H1 (cell line): ENCODE results near the gene KDM8. TPM values are rescaled to one million over a fixed set of nuclear protein-coding genes. Genes with fewer than 3 reads are reported as not detected.

Experiments
- CTCF ChIA-PET: fragments of 300-600 bp; sonication (Branson Sonifier 250); formaldehyde crosslinking; loops from one replicate; lab custom pipeline; 2021; ENCODE audit not compliant: partially characterized antibody; lab: Charles Lee
- POLR2A ChIA-PET: fragments of 300-600 bp; sonication (Branson Sonifier 250); formaldehyde crosslinking; loops from one replicate; lab custom pipeline; 2021; ENCODE audit warnings: inconsistent platforms; ENCODE audit not compliant: partially characterized antibody; lab: Charles Lee
- DNase-seq, 2 experiments: peaks; one replicate each; pipeline versions ENCODE4 v3.0.0 to v3.0.0-alpha.2; 2010 to 2022; ENCODE audit warnings: low spot score in 2 of 2, low read depth in 1 of 2, mixed read lengths in 1 of 2
- FAIRE-seq: peaks from 2 replicates; lab custom pipeline; 2011; peaks lifted over from hg19 to GRCh38; lab: Jason Lieb, UNC
- H2AFZ ChIP-seq: 2 replicates; pipeline ENCODE4 v1.8.1; 2012; ENCODE audit warnings: low read length, inconsistent platforms
- H2AK5ac ChIP-seq: 2 replicates; pipeline ENCODE4 v1.6.1; 2013; ENCODE audit warnings: low read depth, low read length
- H2BK120ac ChIP-seq: replicated peaks from 2 replicates; pipeline ENCODE3; 2013; ENCODE audit warnings: low read depth, low read length, inconsistent platforms
- H2BK12ac ChIP-seq: 2 replicates; pipeline ENCODE4 v1.6.1; 2013; ENCODE audit warnings: low read depth, low read length
- H2BK15ac ChIP-seq: 2 replicates; pipeline ENCODE4 v1.6.1; 2013; ENCODE audit warnings: low read length
- H2BK20ac ChIP-seq: 2 replicates; pipeline ENCODE4 v1.6.1; 2013; ENCODE audit warnings: low read length
- H2BK5ac ChIP-seq: 2 replicates; pipeline ENCODE4 v1.6.1; 2013; ENCODE audit warnings: low read depth, low read length
- H3K14ac ChIP-seq: 2 replicates; pipeline ENCODE4 v1.6.1; 2013; ENCODE audit warnings: inconsistent platforms; ENCODE audit not compliant: insufficient read length
- H3K18ac ChIP-seq: 2 replicates; pipeline ENCODE4 v1.6.1; 2013; ENCODE audit warnings: low read length; ENCODE audit errors: extremely low read depth
- H3K23ac ChIP-seq: 2 replicates; pipeline ENCODE4 v1.6.1; 2013; ENCODE audit warnings: inconsistent platforms; ENCODE audit not compliant: insufficient read length
- H3K23me2 ChIP-seq: 2 replicates; pipeline ENCODE4 v1.6.1; 2013; ENCODE audit warnings: low read depth, low read length
- H3K27ac ChIP-seq: 2 replicates; pipeline ENCODE4 v1.6.1; 2011; ENCODE audit warnings: low read depth, low read length, inconsistent platforms
- H3K27me3 ChIP-seq, 4 experiments: replicated peaks in 1 of 4; 1 replicate in 1 of 4; 2 replicates in 3 of 4; pipeline versions ENCODE4 v1.6.1 to v1.8.1; 2011 to 2013; ENCODE audit warnings: low read length in 3 of 4, mild to moderate bottlenecking in 3 of 4, inconsistent platforms in 2 of 4, mixed read lengths in 2 of 4, moderate library complexity in 1 of 4; ENCODE audit not compliant: control insufficient read depth in 3 of 4, insufficient read depth in 3 of 4; ENCODE audit errors: extremely low read depth in 1 of 4
- H3K36me3 ChIP-seq, 4 experiments: 2 replicates each; pipeline versions ENCODE4 v1.6.1 to v1.8.1; 2011 to 2013; ENCODE audit warnings: mild to moderate bottlenecking in 4 of 4, low read length in 3 of 4, moderate library complexity in 2 of 4, control low read depth in 1 of 4, inconsistent platforms in 1 of 4; ENCODE audit not compliant: insufficient read depth in 4 of 4, control insufficient read depth in 2 of 4
- H3K4ac ChIP-seq: replicated peaks from 2 replicates; pipeline ENCODE3; 2013; ENCODE audit warnings: low read length, low read depth, mixed read lengths, inconsistent platforms; ENCODE audit not compliant: insufficient read length
- H3K4me1 ChIP-seq, 4 experiments: replicated peaks in 1 of 4; 1 replicate in 1 of 4; 2 replicates in 3 of 4; pipeline versions ENCODE4 v1.6.1 to v1.8.1; 2011 to 2013; ENCODE audit warnings: low read length in 3 of 4, inconsistent platforms in 2 of 4, mixed read lengths in 1 of 4; ENCODE audit not compliant: insufficient read depth in 4 of 4, control insufficient read depth in 3 of 4
- H3K4me2 ChIP-seq, 2 experiments: 2 replicates each; pipeline versions ENCODE4 v1.6.1 to v1.8.1; 2011 to 2013; ENCODE audit warnings: low read depth in 2 of 2, low read length in 2 of 2, control low read depth in 1 of 2, inconsistent platforms in 1 of 2, mild to moderate bottlenecking in 1 of 2; ENCODE audit not compliant: insufficient read depth in 1 of 2
- H3K4me3 ChIP-seq, 4 experiments: fragments of 200-600, 300-600 bp in 1 of 4; sonication (generic), shearing (Covaris generic), sonication (Bioruptor Twin) in 1 of 4; 2 replicates each; pipeline versions ENCODE4 v1.5.1 to v1.8.1; 2011 to 2016; ENCODE audit warnings: low read length in 4 of 4, low read depth in 3 of 4, control low read depth in 2 of 4, inconsistent platforms in 2 of 4, mild to moderate bottlenecking in 2 of 4, mixed read lengths in 1 of 4, moderate library complexity in 1 of 4; ENCODE audit not compliant: insufficient read depth in 2 of 4; ENCODE audit errors: extremely low read depth in 1 of 4
- H3K56ac ChIP-seq: replicated peaks from 2 replicates; pipeline ENCODE3; 2013; ENCODE audit warnings: low read depth, mild to moderate bottlenecking, mixed read lengths, low read length, inconsistent platforms; ENCODE audit not compliant: insufficient read length
- H3K79me1 ChIP-seq: 2 replicates; pipeline ENCODE4 v1.6.1; 2013; ENCODE audit warnings: low read depth, low read length, control low read depth
- H3K79me2 ChIP-seq, 2 experiments: 2 replicates each; pipeline versions ENCODE4 v1.6.1 to v1.8.1; 2012 to 2013; ENCODE audit warnings: low read length in 2 of 2, mild to moderate bottlenecking in 2 of 2, inconsistent platforms in 1 of 2; ENCODE audit not compliant: insufficient read depth in 2 of 2, control insufficient read depth in 1 of 2
- H3K9ac ChIP-seq, 4 experiments: replicated peaks in 1 of 4; 1 replicate in 1 of 4; 2 replicates in 3 of 4; pipeline versions ENCODE4 v1.6.1 to v1.8.1; 2011 to 2013; ENCODE audit warnings: low read depth in 3 of 4, low read length in 3 of 4, control low read depth in 2 of 4, mild to moderate bottlenecking in 2 of 4, moderate library complexity in 2 of 4, inconsistent platforms in 1 of 4; ENCODE audit errors: extremely low read depth in 1 of 4
- H3K9me3 ChIP-seq, 2 experiments: 2 replicates each; pipeline versions ENCODE4 v1.6.1 to v1.8.1; 2012 to 2013; ENCODE audit warnings: mild to moderate bottlenecking in 2 of 2, moderate library complexity in 2 of 2, control low read depth in 1 of 2, inconsistent platforms in 1 of 2, low read depth in 1 of 2, low read length in 1 of 2, mixed read lengths in 1 of 2; ENCODE audit not compliant: insufficient read depth in 2 of 2
- H4K20me1 ChIP-seq, 2 experiments: replicated peaks in 1 of 2; 2 replicates each; pipeline versions ENCODE3 to v1.8.1; 2011 to 2013; ENCODE audit warnings: inconsistent platforms in 2 of 2, low read length in 2 of 2, mild to moderate bottlenecking in 1 of 2; ENCODE audit not compliant: insufficient read depth in 2 of 2, control insufficient read depth in 1 of 2
- H4K5ac ChIP-seq: 2 replicates; pipeline ENCODE4 v1.6.1; 2013; ENCODE audit warnings: low read length, low read depth, mixed read lengths, inconsistent platforms; ENCODE audit not compliant: insufficient read length
- H4K8ac ChIP-seq: 2 replicates; pipeline ENCODE4 v1.8.0; 2013; ENCODE audit warnings: mild to moderate bottlenecking, moderate library complexity, low read length, inconsistent platforms; ENCODE audit not compliant: insufficient read depth; ENCODE audit errors: extremely low read depth
- H4K91ac ChIP-seq: replicated peaks from 2 replicates; pipeline ENCODE3; 2013; ENCODE audit warnings: low read length, mixed read lengths, inconsistent platforms; ENCODE audit not compliant: insufficient read length
- NRF1 ChIP-seq: IDR thresholded peaks from 2 replicates; pipeline ENCODE4 v1.6.1; 2011; ENCODE audit warnings: mild to moderate bottlenecking, low read depth, low read length, improper control_type of control experiment
- WGBS, 2 experiments: shearing (Covaris generic) in 1 of 2; methylation state at CpG; one replicate each; pipeline versions ENCODE4 v1.1.6 to v1.1.7; 2013 to 2015; ENCODE audit warnings: low lambda C conversion rate in 2 of 2, mixed read lengths in 2 of 2, inconsistent platforms in 1 of 2, low coverage in 1 of 2, missing lambda C conversion rate in 1 of 2; ENCODE audit not compliant: insufficient replicate concordance in 2 of 2, insufficient coverage in 1 of 2, insufficient read length in 1 of 2; ENCODE audit errors: extremely low coverage in 1 of 2, missing lambda C conversion rate in 1 of 2; 5-methylcytosine and 5-hydroxymethylcytosine counted together
- polyA plus RNA-seq, 7 experiments: library from polyadenylated mRNA; depleted of rRNA in 3 of 7; stranded (reverse) in 5 of 7; unstranded in 2 of 7; fragments of >200 nt in 5 of 7; fragments of 200-250 nt in 2 of 7; gene quantifications; 1 replicate in 5 of 7; 2 replicates in 1 of 7; 4 replicates in 1 of 7; pipeline versions ENCODE4 v1.2.1 to v1.2.3, GENCODE V29; 2011 to 2013; ENCODE audit warnings: missing spikeins in 2 of 7, mixed read lengths in 2 of 7
- total RNA-seq: library from RNA; stranded (reverse); fragmentation: NEBNext Ultra II Directional; extraction: Animal tissue kit (Norgen Biotek cat#: 25700); gene quantifications from 2 replicates; pipeline ENCODE4 v1.2.1, GENCODE V29; 2021

Gene KDM8
- total and polyA plus RNA-seq, 2 of the 8 experiments (the other 6 are each of a cell fraction or from before 2014, with no cell fraction given): 10.3 to 12.8 TPM

GRCh38 chr16:27253526-27253930 is 50.2 kb downstream of the KDM8 start:
- H3K9me3 ChIP-seq: no peaks in the 10 kb centered on the region
- H4K20me1 ChIP-seq: no peaks in the 10 kb centered on the region
- H2BK5ac ChIP-seq: no peak overlapping the region
- H3K79me1 ChIP-seq: no peaks in the 10 kb centered on the region
- H3K79me2 ChIP-seq: no peaks in the 10 kb centered on the region
- H3K14ac ChIP-seq: no peak overlapping the region
- H4K8ac ChIP-seq: no peak overlapping the region
- no peak for FAIRE-seq
- CTCF ChIA-PET: no interaction called here
- H2BK20ac ChIP-seq: no peak overlapping the region
- H3K36me3 ChIP-seq: no peaks in the 10 kb centered on the region; a peak in 1 of 8 replicates
- H2AK5ac ChIP-seq: no peak overlapping the region
- DNase-seq: no peak
- no peak overlapping the region for H3K23ac ChIP-seq
- H3K4me3 ChIP-seq: no peak overlapping the region
- POLR2A ChIA-PET: no interaction called here
- no peaks in the 10 kb centered on the region for H3K23me2 ChIP-seq
- H3K18ac ChIP-seq: no peak overlapping the region
- H3K4ac ChIP-seq: no peak overlapping the region
- H3K4me2 ChIP-seq: no peak overlapping the region
- H2AFZ ChIP-seq: no peak overlapping the region
- H2BK15ac ChIP-seq: no peak overlapping the region
- no peaks in the 10 kb centered on the region for H3K4me1 ChIP-seq
- no peak overlapping the region for H4K91ac ChIP-seq
- no peak overlapping the region for H3K27ac ChIP-seq
- H3K27me3 ChIP-seq: no peaks in the 10 kb centered on the region
- H2BK12ac ChIP-seq: no peak overlapping the region
- H3K56ac ChIP-seq: no peak overlapping the region
- no peak for TF ChIP-seq NRF1
- 89% methylated on average over 6 of the region's 6 CpGs; no CpG with 5 or more reads in 1 of the 2 experiments for WGBS, 2 experiments
- H2BK120ac ChIP-seq: no peak overlapping the region
- no peak overlapping the region for H4K5ac ChIP-seq
- H3K9ac ChIP-seq: no peak overlapping the region
